Posterior cingulate gyrus (tissue), 11 donors: ENCODE measurements around the gene COL6A3.

Source experiments
- DNase-seq, 10 donors: peaks; one replicate each; pipeline versions ENCODE4 v3.0.0 to v3.0.0-alpha.2; 2020 to 2021; ENCODE audit warnings: mixed read lengths in 3 of 10
- intact Hi-C: fragments of 100-400 bp; cut with DNase I; formaldehyde crosslinking; loops from one replicate; pipeline ENCODE4 v1.15.1; 2023

COL6A3 gene

DNA sequence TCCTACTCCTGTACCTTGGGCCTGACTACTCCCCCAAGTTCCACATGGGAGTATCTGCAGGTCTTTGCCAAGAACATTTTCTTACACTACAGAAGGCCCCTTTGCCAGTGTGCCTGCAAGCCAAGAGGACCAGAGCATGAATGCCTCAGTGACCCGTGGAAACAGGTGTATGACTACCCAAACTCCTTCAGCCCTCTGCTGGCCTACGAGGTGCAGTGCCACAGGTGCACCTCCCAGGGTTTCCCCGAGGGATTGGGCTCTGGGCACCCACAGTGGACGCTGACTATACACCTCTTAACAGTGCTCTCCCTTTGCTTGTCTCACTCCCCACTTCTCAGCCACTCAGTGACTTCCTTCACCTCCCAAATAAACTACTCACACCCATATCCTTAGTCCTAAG is 91.4 kb downstream of the COL6A3 start:
- DNase-seq = no peak

DNA sequence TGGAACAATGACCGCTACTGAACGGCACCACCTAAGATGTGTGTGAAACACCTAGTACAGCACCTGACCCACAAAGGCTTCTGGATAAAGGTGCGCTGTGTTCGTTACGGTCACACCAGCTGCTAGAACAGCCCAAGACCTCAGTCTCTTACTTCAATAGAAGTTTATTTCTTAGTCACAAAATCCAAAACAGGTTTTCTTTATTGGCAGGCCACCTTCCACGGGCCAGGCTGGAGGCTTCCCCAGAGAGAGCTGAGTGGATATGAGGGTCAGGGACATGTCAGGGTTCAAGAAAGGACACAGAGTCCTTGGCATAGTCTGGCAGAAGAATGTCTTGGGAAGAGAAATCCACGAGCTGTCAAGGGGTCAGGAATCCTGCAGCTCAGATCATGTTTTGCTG is 92.2 kb downstream of the COL6A3 start:
- intact Hi-C loops = no loop called here
- no peak for DNase-seq

More for the DNA sequence above, 91.4 kb downstream of the COL6A3 start:
- intact Hi-C loops = no loop called here

DNA sequence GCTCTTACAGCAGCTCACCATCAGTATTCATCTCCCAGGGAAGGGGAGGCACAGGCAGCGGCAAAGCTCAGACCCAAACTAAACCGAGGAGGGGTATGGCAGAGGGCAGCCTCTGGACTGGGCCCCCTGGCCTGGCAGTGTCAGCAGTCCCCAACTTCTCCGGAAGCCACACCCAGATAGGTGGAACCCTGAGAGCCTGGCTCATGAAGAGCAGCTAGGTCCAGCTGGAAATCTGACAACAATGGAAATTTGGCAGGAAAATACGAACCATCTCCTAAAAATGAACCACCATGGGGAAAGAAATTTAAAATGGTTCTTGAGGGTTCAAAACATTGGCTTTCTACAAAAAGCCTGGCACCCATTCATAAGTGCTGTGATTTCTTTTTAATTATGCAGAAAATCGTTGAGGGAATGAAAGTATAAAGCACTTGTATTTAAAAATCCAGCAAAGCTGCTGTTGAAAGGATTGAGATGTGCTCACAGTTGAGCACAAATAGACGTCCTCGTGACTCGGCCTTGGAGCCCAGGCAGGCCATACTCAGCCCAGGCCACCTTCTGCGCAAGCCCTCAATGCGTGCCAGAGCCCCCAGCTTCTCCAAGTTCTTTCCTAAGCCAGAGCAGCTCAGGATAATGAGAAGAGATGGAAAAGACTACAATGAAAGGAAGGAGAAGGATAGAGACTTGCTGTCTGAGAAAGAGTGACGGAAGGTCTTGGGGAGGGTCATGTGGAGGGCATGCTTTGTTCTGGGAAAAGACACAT is 93.0 kb downstream of the COL6A3 start:
- intact Hi-C loops = no loop called here
- no peak for DNase-seq

DNA sequence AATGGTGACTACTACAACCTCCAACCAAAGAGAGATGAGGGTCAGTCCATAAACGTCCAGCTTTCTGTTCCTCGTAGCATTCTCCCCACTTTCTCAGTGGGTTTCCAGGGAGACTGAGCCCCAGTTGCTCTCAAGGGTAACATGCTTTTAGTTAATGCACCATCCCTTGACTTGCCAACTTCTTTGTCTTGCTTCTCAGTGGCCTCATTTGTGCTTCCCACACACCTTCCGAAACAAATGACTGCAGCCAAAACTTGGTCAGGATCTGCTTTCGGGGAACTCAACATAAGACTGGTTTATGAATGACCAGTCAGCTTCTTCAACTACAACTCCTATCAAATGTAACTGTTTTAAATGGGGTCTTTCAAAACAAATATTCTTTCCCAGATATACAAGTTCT is 94.1 kb downstream of the COL6A3 start:
- DNase-seq = no peak
- intact Hi-C loops = no loop called here

DNA sequence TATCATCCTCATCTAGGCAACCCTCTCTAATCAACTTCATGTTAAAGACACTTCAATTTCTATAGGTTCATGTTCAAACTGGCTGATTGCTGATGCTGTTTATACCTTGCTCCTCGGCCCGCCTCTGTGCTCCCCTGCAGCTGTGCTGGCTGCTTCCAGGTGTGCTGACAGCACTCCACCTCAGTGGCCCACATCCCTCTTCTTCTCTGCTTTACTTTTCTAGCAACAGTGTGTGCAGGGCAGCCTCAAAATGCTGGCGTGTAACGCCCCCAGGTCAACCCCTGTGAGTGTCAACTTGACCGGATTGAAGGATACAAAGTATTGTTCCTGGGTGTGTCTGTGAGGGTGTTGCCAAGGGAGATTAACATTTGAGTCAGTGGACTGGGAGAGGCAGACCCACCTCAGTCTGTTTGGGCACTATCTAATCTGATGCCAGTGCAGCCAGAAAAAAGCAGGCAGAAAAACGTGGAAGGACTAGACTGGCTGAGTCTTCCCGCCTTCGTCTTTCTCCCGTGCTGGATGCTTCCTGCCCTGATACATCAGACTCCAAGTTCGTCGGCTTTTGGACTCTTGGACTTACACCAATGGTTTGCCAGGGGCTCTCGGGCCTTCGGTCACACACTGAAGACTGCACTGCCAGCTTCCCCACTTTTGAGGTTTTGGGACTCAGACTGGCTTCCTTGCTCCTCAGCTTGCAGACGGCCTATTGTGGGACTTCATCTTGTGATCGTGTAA is 94.7 kb downstream of the COL6A3 start:
- no peak for DNase-seq
- intact Hi-C loops = no loop called here

DNA sequence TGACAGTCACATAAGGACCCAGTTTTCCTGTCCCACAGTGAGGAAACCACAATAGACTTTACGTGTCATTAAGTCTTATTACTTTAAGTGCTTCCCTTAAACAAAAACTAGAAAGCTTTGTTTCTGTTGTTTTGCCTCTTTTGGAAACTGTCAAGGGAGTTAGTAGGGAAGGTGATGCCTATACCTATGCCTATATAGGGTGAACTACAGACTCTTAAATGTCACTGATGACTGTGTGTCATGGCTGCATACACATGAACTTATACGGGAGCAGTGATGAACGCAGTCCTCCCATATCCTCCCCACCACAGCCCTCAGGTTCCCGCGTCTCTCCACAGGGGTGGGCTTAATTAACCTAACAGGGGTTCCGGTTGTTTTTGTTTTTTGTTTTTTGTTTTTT is 97.6 kb downstream of the COL6A3 start:
- DNase-seq = no peak
- intact Hi-C loops = no loop called here

DNA sequence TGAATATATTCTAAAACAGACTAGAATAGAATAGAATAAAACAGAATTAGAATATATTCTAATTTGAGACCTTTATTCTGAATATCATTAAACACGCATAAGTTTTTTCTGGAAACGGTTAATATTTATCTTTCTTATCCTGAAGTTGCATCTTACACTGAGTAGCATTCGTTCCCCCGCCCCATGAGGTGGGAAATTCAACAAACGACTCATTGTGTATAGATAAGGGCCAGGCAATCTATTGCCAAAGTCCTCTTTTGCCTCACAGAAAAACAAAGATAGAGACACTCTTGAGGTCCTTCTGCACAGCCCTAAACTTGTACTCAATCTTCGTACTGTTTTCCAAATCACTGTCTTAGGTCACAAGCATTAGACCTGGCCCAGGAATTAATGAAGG is 98.1 kb downstream of the COL6A3 start:
- no peak for DNase-seq
- intact Hi-C loops = no loop called here

DNA sequence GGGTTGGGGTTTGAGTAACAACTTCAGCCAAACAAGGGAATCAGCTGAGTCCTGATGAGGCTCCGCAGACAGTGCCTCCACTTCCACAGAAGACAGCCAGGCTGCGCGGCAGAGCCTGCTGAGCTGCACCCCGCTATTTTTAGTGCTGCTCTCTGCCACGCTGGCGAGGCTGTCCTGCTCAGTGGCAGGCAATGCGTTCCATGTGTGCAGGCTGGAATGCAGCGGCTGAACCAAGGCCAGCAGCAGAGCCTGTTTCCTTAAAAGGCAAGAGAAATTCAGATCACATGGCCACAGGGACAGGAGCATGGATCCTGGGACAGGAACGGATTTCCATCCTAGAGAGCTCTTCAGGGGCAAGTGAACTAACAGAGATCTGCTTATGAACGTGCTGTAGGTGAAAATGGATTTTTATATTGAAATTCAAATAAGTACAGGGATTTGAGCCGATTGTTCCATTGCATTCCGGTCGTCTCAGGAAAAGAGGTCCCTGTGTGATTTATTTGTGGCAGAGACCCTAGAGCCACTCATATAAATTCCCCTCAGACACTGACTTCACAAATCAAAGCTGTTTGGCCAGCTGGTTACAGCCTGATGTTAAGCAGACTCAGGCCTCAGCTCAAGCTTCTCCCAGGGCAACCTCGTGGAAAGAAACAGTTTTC is 98.7 kb downstream of the COL6A3 start:
- intact Hi-C loops = no loop called here
- peak; percentile 41 to 96 (median 64) for DNase-seq

DNA sequence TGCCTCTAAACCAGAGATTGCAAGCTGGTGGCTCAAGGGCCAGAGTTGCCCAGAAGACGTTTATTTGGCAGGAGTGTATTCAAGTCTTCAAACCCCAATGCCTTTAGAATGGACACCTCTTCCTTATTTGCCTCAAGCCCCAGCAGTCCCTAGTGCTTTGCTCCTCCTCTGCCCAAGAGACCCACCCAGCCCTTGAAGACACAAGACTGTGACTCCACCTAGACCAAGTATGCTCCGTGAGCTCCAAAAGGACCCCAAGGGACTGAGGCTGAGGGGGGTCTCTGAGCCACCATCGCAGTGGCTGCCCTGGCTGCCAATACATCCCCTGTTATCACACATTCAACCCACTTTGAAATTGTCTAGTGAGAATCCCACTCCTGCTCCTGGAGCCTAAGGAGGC is 99.3 kb downstream of the COL6A3 start:
- intact Hi-C loops = no loop called here
- DNase-seq = no peak

DNA sequence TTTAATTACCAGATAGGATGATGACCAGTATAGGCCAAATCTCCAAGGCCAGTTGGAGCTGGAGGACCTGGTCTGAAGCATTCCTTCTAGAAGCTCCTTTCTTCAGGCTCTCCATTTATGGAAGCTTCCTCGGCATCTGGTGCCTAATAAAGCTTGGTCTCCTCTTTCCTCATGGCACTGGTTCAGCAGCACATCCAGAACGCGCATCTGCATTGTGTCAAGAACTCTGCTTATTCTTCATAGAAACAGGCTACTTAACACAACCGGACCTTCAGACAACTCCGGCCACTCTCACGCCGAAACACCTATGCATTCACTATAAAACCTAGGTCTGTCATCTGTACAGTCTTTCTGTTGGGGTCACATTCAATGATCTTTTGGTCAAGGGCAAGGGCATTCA is 99.8 kb downstream of the COL6A3 start:
- intact Hi-C loops = no loop called here
- DNase-seq = no peak

DNA sequence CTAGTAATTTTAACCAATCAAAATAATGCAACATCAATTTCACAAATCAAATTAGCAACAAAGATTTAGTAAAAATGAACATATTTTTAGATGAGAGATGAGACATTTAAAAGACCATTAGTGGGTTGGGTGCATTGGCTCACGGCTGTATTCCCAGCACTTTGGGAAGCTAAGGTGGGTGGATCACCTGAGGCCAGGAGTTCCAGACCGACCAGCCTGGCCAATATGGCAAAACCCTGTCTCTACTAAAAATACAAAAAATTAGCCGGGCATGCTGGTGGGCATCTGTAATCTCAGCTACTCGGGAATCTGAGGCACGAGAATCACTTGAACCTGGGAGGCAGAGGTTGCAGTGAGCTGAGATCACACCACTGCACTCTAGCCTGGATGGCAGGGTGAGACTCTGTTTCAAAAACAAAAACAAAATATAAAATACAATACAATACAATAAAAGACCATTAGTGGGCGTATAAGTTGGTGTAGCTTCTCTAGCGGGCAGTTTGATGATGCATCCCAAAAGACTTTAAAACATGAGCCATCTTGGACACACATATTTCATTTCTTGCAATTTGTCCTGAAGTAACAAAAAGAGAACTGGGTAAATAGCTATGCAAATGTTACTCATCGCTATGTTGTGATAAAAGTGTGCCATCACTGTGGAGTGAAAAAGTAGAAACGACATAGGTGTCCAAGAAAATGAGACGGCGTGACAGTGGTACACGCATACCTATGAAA is 101.8 kb downstream of the COL6A3 start:
- no peak for DNase-seq
- intact Hi-C loops = no loop called here

DNA sequence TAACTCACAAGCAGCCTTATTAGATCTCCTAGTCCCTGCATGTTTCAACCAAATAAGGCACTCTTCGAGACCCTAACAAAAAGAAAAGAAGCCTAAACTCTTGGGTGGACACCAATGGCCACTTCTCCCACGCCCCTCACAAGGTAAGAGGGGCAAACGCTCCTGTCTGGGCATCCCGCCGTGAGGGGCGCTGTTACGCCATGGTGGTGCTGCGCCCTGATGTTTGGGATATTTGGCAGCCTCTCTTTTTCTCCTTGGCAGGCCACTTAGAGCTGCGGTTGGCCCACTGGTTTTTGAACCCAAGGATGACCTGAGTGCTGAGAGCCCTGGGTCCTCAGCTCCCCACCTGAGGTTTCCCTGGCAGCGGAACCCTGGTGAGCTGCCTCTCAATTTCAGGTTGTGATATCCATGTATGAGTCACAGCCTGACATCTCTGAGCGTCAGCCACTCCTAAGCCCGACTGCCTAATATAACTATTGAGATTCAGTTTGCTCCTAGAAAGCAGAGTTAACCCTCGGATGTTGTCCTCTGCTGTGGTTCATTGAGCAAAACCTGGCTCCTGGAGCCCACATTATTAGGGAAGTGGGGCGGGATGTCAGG is 103.3 kb downstream of the COL6A3 start:
- intact Hi-C loops = no loop called here
- DNase-seq = no peak

DNA sequence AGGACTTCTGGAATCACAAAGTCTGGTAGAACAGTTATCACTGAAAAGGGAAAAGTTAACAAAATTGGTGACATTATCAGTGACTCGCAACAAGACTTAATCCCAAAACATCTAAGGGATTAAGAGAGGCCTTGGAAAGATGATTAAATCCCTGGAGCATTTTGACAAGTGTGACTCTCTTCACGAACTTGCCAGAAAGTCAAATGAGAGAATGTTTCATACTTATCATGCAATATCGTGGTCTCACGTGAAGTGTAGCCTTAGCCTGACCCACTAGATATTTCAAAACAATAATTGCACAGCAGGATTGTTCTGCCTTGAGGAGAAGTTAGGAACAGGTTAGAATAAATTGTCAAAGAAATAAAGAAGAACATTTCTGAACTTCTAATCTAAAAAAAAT is 104.5 kb downstream of the COL6A3 start:
- no peak for DNase-seq
- intact Hi-C loops = no loop called here

DNA sequence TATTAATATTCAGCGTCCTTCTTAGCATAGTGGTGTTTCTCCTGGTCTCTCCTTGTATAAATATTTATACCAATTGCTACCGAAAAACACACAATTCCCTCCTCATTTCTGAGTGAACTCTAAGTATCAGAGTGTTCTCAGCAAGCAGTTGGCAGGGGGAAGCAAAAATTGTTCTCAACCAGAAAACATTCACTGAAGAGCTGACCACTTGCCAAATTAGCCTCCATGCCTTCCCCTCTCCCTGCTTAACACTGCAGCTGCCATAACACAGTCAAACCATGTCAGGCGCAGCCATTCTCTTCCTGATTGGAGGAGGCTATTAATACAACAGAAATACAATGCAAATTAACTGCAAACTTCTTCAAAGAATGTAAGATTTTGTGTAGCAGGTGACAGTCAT is 105.0 kb downstream of the COL6A3 start:
- intact Hi-C loops = no loop called here
- no peak for DNase-seq

DNA sequence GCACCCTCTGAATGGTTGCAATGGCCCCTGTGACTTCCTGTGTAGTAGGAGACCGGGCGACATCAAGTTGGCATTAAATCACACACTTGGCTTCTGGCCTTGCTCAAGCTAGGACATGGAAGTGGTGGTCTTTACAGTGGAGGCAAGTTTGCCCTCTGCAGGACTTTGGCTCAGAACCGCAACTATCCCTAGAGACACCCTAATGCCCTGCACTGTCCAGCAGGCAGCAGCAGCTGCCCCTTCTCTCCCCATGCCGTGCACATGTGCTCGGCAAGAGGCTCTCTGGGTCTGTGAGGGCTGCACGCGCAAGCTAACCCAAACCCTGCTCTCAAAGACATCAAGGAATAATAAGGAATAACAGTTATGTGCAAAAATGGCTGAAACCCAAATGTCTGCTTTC is 106.5 kb downstream of the COL6A3 start:
- intact Hi-C loops = no loop called here
- no peak for DNase-seq

DNA sequence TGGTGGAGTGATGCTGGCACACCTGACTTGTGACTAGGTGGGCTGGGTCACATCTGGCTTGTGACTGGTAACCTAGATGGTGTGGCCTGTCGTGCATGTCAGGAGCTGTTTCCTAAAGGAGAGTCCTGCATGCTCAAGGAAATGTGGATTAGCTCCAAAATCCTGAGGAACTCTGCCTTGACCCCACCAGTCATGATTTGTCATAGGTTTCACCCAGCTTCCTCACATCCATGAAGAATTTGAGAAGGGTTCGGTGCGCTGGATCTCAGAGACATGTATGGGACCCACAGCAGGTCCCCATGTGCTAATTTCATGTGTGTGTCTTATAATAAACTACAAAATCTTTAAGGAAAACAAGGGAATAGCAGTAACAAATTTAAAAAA is 107.2 kb downstream of the COL6A3 start:
- intact Hi-C loops = no loop called here
- DNase-seq = no peak

DNA sequence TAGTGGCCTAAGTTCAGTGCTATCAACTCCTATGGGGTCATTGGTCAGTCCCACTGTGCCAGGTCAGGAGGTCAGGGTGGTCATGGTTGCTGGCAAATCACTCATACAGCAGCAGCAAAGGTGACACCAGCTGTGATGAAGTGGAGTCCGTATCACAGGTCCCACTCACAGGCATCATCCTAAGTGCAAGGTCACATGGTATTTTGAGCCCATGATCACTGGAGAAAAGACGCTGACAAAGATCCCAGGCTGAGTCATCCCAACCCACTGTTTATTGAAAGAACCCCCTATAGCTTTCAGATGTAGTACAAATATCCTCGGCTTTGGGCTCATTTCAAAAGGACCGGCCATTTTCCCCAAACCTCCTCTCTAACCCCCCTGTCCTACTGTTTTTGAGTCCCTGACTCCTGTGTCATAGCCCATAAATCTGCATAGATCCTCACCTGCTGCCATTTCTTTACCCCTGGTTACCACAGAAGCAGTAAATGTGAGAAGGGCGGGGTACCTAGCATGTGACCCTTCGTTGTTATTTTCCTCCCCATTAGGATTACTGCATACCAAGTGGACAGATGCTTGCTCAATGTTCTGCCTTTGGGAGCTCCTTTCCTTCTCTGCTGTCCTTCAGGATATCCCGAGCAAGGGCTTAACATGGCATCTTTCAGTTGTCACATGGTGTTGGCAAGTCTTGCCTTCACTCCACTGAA is 107.7 kb downstream of the COL6A3 start:
- intact Hi-C loops = no loop called here
- DNase-seq = no peak

DNA sequence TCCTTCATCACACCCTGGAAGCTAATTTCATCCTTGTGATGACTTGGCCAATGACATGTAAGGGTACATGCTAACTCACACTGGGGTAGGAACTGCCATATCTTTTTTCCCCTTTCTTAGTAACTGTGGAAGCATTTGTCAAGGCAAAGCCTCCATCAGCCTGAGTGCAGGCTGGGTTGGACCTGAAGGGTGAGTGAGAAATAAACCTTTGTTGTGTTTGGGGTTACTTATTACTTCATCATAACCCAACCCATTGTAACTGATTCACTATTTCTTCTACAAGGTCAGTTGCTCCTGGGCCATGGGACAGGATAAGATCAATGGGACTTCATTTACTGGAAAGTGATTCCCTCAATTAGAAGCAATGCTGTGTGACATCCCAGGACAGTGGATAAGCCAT is 108.4 kb downstream of the COL6A3 start:
- intact Hi-C loops = no loop called here
- DNase-seq = no peak

DNA sequence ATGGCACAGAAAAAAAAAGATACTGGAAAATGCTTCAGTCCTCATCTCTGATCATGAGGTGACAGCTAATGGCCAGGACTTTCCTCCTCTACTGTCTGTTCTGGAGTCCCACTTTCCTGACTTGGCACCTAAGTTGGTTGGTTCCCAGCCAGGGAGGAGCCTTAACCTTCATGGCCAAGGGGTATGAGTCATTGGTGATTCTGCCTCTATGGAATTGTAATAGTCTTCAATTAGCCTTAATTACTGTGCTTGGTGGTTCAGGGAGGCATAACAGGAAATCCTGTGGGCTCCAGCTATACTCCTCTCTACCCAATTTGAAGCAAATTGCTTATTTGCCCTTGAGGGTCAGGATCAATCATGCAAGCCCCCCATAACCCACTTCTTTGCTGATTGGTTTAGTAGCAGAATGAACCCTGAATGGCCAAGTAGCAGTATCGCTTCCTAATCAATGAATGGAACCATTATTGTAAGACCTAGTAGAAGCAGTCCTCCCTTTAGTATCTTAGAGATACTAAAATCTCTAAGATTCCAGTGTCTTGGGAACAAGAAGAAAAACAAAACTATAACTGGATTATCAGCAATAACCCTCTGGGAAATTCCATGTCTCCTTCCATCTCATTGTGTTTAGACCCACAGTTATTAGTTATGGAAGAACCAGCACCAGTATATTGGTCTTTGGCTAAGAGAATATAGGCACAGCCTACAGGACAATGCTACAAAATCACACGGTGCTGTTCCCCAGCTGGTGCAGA is 109.0 kb downstream of the COL6A3 start:
- no peak for DNase-seq
- intact Hi-C loops = no loop called here
